Left colon (tissue), 2 donors: ENCODE data around the gene BRCA1. TPM values are rescaled to one million over a fixed set of nuclear protein-coding genes. Genes with fewer than 3 reads are reported as not detected.
A peak's percentile ranks its signal among the peaks of the same experiment; 100 is the strongest.
"Not testable (repeated sequence)": the region's sequence is repeated elsewhere in the genome, so short reads cannot be mapped to it uniquely, and the experiment has no call there.

Experiments used
- ATAC-seq: fragments of 200-7000 bp; cut with Tn5 transposase; one replicate; pipeline ENCODE4 v1.9.1; 2020; ENCODE audit warnings: mild to moderate bottlenecking, moderate library complexity
- DNase-seq, 2 donors: peaks; one replicate each; pipeline ENCODE4 v3.0.0-alpha.2; 2020
- intact Hi-C, 2 donors: fragments of 100-400 bp; cut with DNase I in 1 of 2; cut with micrococcal nuclease in 1 of 2; formaldehyde crosslinking; loops; one replicate each; pipeline versions ENCODE4 v1.11.2 to v1.14.0; 2022; cut with DNase I, micrococcal nuclease
- total RNA-seq, 2 donors: library from RNA; stranded (reverse); fragmentation: NEBNext Ultra II Directional; extraction: Animal tissue kit (Norgen Biotek cat#: 25700); gene quantifications; one replicate each; pipeline ENCODE4 v1.2.1, GENCODE V29; 2021
- donor health status: DM: no; HTN: no; CAD: no.
- donor health status: DM: yes; HTN: yes; CAD: no.

BRCA1 gene
- total RNA-seq, 2 donors from 2014 or later, result 7.0 to 10.3 TPM

DNA sequence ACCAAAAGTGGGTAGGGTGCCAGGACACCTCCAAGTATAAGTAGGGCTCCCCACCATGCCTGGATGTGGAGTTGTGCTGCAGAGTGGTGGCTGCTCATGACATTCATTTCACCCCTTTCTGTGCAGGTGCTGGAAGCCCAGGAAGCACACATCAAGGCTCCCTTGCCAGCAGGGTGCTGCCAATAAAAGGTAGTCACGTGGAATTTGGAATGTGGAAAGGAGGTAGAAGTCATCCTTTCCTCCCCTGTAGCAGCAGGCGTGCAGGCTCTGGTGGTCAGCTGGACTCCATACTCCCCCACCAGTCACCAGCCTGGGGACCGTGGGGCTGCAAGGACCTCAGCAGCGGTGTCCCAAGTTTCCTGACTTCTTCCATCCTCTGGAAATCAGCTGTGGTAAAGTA lies 13.4 kb upstream of the BRCA1 start:
- intact Hi-C loops, DNase-seq, ATAC-seq: not testable (repeated sequence)

DNA sequence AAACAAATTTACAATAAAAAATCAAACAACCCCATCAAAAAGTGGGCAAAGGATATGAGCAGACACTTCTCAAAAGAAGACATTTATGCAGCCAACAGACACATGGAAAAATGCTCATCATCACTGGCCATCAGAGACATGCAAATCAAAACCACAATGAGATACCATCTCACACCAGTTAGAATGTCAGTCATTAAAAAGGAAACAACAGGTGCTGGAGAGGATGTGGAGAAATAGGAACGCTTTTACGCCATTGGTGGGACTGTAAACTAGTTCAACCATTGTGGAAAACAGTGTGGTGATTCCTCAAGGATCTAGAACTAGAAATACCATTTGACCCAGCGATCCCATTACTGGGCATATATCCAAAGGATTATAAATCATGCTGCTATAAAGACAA lies 11.4 kb upstream of the BRCA1 start:
- intact Hi-C loops, DNase-seq: not testable (repeated sequence)

DNA sequence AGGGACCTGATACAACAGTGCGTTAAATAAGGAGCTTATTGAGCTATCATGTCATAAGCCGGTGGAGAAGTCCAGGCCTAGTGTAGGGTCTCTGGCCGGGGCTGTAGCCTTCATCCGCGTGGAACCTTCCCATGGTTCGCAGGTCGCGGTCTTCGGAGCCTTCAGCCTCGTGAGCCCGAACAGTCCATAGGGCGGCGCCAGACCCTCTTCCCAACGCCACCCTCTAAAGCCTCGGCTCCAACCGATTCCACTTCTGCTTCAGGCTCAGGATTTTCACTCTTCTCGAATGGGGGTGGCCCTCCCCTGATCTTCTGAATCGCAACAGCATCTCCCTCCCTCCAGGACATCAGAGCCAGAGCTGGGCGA lies 10.3 kb upstream of the BRCA1 start:
- no peak for DNase-seq
- no peak for ATAC-seq

More for the DNA sequence above, 11.4 kb upstream of the BRCA1 start:
- ATAC-seq, result not testable (repeated sequence)

DNA sequence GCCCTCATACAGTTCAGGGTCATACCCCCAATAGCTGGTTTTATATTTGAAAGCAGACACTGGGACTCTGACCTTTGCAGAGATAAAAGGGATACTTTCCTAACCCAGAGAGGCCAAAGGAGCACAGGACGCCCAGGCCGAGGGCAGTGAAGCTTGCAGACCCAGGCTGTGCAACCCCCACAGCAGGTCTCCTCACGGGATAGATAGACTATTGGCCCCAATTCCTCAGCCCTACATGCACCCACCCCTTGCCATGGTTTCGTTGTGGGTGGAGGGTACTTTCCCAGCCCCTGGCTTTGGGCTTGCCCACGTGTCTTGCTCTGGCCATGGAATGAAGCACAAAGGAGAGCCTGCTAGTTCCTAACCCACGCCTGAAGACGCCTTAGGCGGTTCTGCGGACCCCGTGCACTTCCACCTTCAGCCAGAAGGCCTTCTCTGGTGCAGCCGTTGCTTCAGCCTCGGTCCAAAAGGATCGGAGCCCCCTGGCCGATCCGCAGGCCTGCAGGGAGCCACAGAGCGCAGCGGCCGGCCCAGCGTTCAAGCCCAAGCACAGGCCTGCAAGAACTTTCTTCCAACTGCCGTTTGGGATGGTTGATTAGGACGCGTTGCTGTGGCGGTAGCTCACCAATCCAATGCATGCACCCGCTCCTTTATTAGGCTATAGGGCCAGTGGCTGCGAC lies 9.8 kb upstream of the BRCA1 start:
- intact Hi-C loops, result no loop called here
- ATAC-seq (no peak), DNase-seq (no peak)

More for the DNA sequence above, 10.3 kb upstream of the BRCA1 start:
- intact Hi-C loops, result no loop called here

- ATAC-seq, DNase-seq, intact Hi-C loops: not testable (repeated sequence)
These were observed 8.3 kb upstream of the BRCA1 start for GRCh38 chr17:43133439-43133838.

GRCh38 chr17:43132117-43132516 lies 7.0 kb upstream of the BRCA1 start:
- DNase-seq, result no peak
- ATAC-seq, result no peak
- intact Hi-C loops, result no loop called here

DNA sequence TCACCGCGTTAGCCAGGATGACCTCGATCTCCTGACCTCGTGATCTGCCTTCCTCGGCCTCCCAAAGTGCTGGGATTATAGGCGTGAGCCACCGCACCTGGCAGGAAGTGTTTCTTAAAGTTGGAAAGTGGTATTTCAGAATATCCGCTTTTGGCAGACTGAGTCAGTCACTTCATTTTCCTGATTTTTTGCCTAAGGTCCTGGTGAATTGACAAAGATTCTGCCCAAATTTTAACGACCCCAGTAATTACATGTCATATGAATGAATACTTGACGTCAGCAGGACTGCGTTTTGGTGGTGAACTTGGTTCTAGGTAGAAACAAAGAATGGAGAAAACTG lies 4.5 kb upstream of the BRCA1 start:
- intact Hi-C loops, result no loop called here
- DNase-seq (no peak), ATAC-seq (no peak)

- DNase-seq, intact Hi-C loops, ATAC-seq: not testable (repeated sequence)
These were observed 2.2 kb upstream of the BRCA1 start for GRCh38 chr17:43127333-43127876.

GRCh38 chr17:43126911-43127290 lies 1.7 kb upstream of the BRCA1 start:
- DNase-seq (no peak), ATAC-seq (no peak)
- intact Hi-C loops, result no loop called here

- intact Hi-C loops, result no loop called here
- DNase-seq, result peak; percentile 18 to 27
- peak; percentile 15 for ATAC-seq
These were observed 1.1 kb upstream of the BRCA1 start for GRCh38 chr17:43125967-43126910.

GRCh38 chr17:43118679-43119615 lies 6.2 kb downstream of the BRCA1 start:
- no peak for DNase-seq
- no peak for ATAC-seq
- intact Hi-C loops, result no loop called here

GRCh38 chr17:43114151-43114552 lies 11.0 kb downstream of the BRCA1 start:
- intact Hi-C loops, result no loop called here
- no peak for DNase-seq
- ATAC-seq, result peak; percentile 32

DNA sequence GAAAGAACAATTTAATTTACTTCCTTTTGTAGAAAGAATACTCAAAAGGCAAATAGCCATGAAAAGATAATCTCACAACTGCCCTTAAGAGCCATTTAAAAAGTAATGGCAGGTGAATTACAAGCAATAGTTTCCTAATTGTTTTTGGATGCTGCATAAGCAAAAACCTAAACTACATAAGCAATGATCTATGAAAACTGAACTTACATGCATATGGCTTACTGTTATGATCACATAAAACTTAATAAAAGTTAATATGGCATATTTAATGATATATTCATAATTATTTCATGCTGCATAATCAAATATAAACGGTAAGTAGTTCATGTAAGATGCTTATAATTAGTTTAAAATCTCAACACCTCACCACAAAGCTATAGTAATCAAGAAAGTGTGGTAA lies 18.6 kb downstream of the BRCA1 start:
- intact Hi-C loops, result no loop called here
- no peak for DNase-seq
- ATAC-seq, result no peak

- DNase-seq (no peak), ATAC-seq (no peak)
- intact Hi-C loops, result no loop called here
These were observed 20.0 kb downstream of the BRCA1 start for GRCh38 chr17:43105146-43105545.

- intact Hi-C loops, result no loop called here
- ATAC-seq (no peak), DNase-seq (no peak)
These were observed 20.5 kb downstream of the BRCA1 start for GRCh38 chr17:43104665-43105064.

GRCh38 chr17:43095364-43095763 lies 29.8 kb downstream of the BRCA1 start:
- ATAC-seq, intact Hi-C loops, DNase-seq: not testable (repeated sequence)

DNA sequence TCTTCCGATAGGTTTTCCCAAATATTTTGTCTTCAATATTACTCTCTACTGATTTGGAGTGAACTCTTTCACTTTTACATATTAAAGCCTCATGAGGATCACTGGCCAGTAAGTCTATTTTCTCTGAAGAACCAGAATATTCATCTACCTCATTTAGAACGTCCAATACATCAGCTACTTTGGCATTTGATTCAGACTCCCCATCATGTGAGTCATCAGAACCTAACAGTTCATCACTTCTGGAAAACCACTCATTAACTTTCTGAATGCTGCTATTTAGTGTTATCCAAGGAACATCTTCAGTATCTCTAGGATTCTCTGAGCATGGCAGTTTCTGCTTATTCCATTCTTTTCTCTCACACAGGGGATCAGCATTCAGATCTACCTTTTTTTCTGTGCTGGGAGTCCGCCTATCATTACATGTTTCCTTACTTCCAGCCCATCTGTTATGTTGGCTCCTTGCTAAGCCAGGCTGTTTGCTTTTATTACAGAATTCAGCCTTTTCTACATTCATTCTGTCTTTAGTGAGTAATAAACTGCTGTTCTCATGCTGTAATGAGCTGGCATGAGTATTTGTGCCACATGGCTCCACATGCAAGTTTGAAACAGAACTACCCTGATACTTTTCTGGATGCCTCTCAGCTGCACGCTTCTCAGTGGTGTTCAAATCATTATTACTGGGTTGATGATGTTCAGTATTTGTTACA lies 30.9 kb downstream of the BRCA1 start:
- no peak for ATAC-seq
- no peak for DNase-seq
- intact Hi-C loops, result no loop called here

GRCh38 chr17:43092901-43093300 lies 32.3 kb downstream of the BRCA1 start:
- ATAC-seq (no peak), DNase-seq (no peak)
- intact Hi-C loops, result no loop called here
